ENCODE results near the gene ITGA7. TPM values are rescaled to one million over a fixed set of nuclear protein-coding genes. Genes with fewer than 3 reads are reported as not detected.

ITGA7 gene
- 77.8 to 96.2 TPM (median 80.4 TPM) in 3 replicates for total RNA-seq (2021)
- Bru-seq, nascent RNA: percentile 48 among the genes with signal in this experiment
- long read RNA-seq, experiment 1, full-length matches to known transcripts: 5 of 49 reads
- long read RNA-seq, experiment 1, partial matches to known transcripts: 25 of 49 reads
- long read RNA-seq, experiment 1, other reads (novel, unspliced or antisense): 19 of 49 reads
- long read RNA-seq, experiment 2, full-length matches to known transcripts: 5 of 29 reads
- long read RNA-seq, experiment 2, partial matches to known transcripts: 11 of 29 reads
- long read RNA-seq, experiment 2, other reads (novel, unspliced or antisense): 13 of 29 reads
- long read RNA-seq, experiment 3, partial matches to known transcripts: 0 of 1 reads
- long read RNA-seq, experiment 3, other reads (novel, unspliced or antisense): 1 of 1 reads

GRCh38 chr12:55707841-55708694, at the start of gene ITGA7:
ITGA7 (minus strand) TSS chr12:55707904; CDS start chr12:55707682, 222 bp downstream.
- DNase-seq (ENCODE audit: low spot score) (peak; percentile 97), ATAC-seq (peak; percentile 85)
- peak within 1 kb of the TSS; percentile 88 for H3K4me3 Mint-ChIP-seq
- ChIA-PET POLR2A (interaction anchor here (0.5 to 1.4 kb wide), 5 partner anchors 8 to 122 kb away, joined by 3 to 13 read pairs (median 5); partner anchors contain the start of genes BLOC1S1 and CD63), CTCF (interaction anchor here (0.5 to 3.9 kb wide), 13 partner anchors 12 to 289 kb away, joined by 3 to 141 read pairs (median 8); partner anchors contain the start of genes BLOC1S1, CD63, RDH5 and SUOX)
- H3K9me3 Mint-ChIP-seq: no peaks in the 10 kb centered on the region
- H3K4me1 Mint-ChIP-seq: peaks cover 36% of the 10 kb centered on the region
- H3K27me3 Mint-ChIP-seq (ENCODE audit: low read depth): peaks cover 44% of the 10 kb centered on the region
- no peaks in the 10 kb centered on the region for H3K36me3 Mint-ChIP-seq
- peak within 1 kb of the TSS; percentile 91 for H3K27ac Mint-ChIP-seq
- TF ChIP-seq, protein P1, sequence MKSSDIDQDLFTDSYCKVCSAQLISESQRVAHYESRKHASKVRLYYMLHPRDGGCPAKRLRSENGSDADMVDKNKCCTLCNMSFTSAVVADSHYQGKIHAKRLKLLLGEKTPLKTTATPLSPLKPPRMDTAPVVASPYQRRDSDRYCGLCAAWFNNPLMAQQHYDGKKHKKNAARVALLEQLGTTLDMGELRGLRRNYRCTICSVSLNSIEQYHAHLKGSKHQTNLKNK (CRISPR knock-in tag; IDR thresholded peaks at IDR 0.05): no peak
- TF ChIP-seq JUN (CRISPR knock-in tag; IDR thresholded peaks at IDR 0.05) (no peak), IRF2 (CRISPR knock-in tag; IDR thresholded peaks at IDR 0.05; ENCODE audit: borderline replicate concordance, low read depth) (no peak), KAT7 (CRISPR knock-in tag; IDR thresholded peaks at IDR 0.05; ENCODE audit: borderline replicate concordance) (no peak), E2F5 (CRISPR knock-in tag; IDR thresholded peaks at IDR 0.05) (peak; percentile 55; the same call in 1 of the 2 replicates), ETV6 (CRISPR knock-in tag; IDR thresholded peaks at IDR 0.05) (0 out of 2 replicates have a peak, but pooled peaks have one; percentile 20), SP1 (CRISPR knock-in tag; conservative IDR thresholded peaks at IDR 0.05) (peak; percentile 90), E2F4 (CRISPR knock-in tag; IDR thresholded peaks at IDR 0.05; ENCODE audit: borderline replicate concordance, low read depth) (0 out of 2 replicates have a peak, but pooled peaks have one; percentile 37), ZNF423 (CRISPR knock-in tag; IDR thresholded peaks at IDR 0.05) (no peak), RELA (CRISPR knock-in tag; IDR thresholded peaks at IDR 0.05; ENCODE audit: borderline replicate concordance) (no peak), CREM (CRISPR knock-in tag; IDR thresholded peaks at IDR 0.05) (no peak), NFE2L1 (CRISPR knock-in tag; IDR thresholded peaks at IDR 0.05) (0 out of 2 replicates have a peak, but pooled peaks have one; percentile 21)
- TF ChIP-seq, protein P2, sequence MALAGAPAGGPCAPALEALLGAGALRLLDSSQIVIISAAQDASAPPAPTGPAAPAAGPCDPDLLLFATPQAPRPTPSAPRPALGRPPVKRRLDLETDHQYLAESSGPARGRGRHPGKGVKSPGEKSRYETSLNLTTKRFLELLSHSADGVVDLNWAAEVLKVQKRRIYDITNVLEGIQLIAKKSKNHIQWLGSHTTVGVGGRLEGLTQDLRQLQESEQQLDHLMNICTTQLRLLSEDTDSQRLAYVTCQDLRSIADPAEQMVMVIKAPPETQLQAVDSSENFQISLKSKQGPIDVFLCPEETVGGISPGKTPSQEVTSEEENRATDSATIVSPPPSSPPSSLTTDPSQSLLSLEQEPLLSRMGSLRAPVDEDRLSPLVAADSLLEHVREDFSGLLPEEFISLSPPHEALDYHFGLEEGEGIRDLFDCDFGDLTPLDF (CRISPR knock-in tag; IDR thresholded peaks at IDR 0.05): no peak
- TF ChIP-seq, protein P3, sequence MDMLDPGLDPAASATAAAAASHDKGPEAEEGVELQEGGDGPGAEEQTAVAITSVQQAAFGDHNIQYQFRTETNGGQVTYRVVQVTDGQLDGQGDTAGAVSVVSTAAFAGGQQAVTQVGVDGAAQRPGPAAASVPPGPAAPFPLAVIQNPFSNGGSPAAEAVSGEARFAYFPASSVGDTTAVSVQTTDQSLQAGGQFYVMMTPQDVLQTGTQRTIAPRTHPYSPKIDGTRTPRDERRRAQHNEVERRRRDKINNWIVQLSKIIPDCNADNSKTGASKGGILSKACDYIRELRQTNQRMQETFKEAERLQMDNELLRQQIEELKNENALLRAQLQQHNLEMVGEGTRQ (CRISPR knock-in tag; IDR thresholded peaks at IDR 0.05): peak; percentile 17; the same call in 1 of the 2 replicates
- TF ChIP-seq, protein P4, sequence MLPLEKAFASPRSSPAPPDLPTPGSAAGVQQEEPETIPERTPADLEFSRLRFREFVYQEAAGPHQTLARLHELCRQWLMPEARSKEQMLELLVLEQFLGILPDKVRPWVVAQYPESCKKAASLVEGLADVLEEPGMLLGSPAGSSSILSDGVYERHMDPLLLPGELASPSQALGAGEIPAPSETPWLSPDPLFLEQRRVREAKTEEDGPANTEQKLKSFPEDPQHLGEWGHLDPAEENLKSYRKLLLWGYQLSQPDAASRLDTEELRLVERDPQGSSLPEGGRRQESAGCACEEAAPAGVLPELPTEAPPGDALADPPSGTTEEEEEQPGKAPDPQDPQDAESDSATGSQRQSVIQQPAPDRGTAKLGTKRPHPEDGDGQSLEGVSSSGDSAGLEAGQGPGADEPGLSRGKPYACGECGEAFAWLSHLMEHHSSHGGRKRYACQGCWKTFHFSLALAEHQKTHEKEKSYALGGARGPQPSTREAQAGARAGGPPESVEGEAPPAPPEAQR (CRISPR knock-in tag; IDR thresholded peaks at IDR 0.05): no peak
- TF ChIP-seq, protein P5, sequence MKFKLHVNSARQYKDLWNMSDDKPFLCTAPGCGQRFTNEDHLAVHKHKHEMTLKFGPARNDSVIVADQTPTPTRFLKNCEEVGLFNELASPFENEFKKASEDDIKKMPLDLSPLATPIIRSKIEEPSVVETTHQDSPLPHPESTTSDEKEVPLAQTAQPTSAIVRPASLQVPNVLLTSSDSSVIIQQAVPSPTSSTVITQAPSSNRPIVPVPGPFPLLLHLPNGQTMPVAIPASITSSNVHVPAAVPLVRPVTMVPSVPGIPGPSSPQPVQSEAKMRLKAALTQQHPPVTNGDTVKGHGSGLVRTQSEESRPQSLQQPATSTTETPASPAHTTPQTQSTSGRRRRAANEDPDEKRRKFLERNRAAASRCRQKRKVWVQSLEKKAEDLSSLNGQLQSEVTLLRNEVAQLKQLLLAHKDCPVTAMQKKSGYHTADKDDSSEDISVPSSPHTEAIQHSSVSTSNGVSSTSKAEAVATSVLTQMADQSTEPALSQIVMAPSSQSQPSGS (CRISPR knock-in tag; IDR thresholded peaks at IDR 0.05; ENCODE audit: borderline replicate concordance, low read depth): no peak
- TF ChIP-seq, protein P6, sequence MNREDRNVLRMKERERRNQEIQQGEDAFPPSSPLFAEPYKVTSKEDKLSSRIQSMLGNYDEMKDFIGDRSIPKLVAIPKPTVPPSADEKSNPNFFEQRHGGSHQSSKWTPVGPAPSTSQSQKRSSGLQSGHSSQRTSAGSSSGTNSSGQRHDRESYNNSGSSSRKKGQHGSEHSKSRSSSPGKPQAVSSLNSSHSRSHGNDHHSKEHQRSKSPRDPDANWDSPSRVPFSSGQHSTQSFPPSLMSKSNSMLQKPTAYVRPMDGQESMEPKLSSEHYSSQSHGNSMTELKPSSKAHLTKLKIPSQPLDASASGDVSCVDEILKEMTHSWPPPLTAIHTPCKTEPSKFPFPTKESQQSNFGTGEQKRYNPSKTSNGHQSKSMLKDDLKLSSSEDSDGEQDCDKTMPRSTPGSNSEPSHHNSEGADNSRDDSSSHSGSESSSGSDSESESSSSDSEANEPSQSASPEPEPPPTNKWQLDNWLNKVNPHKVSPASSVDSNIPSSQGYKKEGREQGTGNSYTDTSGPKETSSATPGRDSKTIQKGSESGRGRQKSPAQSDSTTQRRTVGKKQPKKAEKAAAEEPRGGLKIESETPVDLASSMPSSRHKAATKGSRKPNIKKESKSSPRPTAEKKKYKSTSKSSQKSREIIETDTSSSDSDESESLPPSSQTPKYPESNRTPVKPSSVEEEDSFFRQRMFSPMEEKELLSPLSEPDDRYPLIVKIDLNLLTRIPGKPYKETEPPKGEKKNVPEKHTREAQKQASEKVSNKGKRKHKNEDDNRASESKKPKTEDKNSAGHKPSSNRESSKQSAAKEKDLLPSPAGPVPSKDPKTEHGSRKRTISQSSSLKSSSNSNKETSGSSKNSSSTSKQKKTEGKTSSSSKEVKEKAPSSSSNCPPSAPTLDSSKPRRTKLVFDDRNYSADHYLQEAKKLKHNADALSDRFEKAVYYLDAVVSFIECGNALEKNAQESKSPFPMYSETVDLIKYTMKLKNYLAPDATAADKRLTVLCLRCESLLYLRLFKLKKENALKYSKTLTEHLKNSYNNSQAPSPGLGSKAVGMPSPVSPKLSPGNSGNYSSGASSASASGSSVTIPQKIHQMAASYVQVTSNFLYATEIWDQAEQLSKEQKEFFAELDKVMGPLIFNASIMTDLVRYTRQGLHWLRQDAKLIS (CRISPR knock-in tag; IDR thresholded peaks at IDR 0.05; ENCODE audit: borderline replicate concordance): no peak
- TF ChIP-seq, protein P7, sequence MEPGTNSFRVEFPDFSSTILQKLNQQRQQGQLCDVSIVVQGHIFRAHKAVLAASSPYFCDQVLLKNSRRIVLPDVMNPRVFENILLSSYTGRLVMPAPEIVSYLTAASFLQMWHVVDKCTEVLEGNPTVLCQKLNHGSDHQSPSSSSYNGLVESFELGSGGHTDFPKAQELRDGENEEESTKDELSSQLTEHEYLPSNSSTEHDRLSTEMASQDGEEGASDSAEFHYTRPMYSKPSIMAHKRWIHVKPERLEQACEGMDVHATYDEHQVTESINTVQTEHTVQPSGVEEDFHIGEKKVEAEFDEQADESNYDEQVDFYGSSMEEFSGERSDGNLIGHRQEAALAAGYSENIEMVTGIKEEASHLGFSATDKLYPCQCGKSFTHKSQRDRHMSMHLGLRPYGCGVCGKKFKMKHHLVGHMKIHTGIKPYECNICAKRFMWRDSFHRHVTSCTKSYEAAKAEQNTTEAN (CRISPR knock-in tag; IDR thresholded peaks at IDR 0.05): 0 out of 2 replicates have a peak, but pooled peaks have one; percentile 47
